ENCODE data around the gene PARL.

Gene PARL

GRCh38 chr3:183845608-183846288 lies 38.9 kb downstream of the PARL start:
- DNase-seq = no peak

DNA sequence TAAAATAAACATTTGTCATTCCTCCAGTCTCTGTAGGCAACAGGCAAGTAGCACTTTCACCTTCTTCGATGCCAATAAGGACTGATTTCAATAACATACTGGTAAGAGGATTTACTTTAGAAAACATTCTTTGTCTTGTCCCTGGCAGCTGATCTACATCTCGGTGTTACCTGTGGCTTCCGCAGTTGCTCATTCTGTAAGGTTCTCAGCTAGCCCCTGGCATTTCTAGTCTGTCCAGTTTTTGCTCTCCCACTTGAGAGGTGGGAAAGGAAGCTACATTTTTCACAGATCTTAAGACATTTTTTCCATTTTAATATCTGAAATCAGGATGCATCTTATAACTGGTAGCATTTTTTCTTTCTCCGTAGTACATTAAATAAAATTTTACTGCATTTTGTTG lies 39.6 kb downstream of the PARL start:
- no peak for DNase-seq

DNA sequence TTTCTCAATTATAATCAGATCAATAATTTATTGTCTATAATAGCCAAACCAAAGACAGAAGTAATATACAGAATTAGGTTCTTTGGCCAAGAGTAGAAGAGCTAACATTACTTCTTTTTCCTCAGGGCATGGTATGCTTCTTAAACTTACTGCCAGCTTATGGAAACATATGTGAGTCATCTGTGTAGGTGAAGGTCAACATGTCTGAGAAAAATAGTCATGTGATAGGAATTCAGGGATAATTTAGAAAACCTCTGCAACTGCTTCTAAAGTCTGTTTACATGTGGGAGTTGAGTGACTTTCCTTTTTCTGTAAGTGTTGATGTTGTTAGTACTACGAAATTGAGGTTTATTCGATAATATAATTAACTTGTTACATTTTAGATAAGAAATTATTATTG lies 40.1 kb downstream of the PARL start:
- no peak for DNase-seq

DNA sequence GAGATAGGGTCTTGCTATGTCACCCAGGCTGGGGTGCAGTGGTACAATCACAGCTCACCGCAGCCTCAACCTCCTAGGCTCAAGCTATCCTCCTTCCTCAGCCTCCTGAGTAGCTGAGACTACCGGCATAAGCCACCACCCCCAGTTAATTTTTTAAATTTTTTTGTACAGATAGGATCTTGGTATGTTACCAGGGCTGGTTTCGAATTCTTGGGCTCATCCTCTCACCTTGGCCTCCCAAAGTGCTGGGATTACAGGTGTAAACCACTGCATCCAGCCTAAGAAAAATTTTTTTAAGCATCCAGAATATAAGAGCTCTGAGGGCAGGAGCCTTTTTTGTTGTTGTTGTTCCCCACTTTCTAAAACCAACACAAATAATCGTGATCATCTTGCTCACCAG lies 44.9 kb downstream of the PARL start:
- no peak for DNase-seq

DNA sequence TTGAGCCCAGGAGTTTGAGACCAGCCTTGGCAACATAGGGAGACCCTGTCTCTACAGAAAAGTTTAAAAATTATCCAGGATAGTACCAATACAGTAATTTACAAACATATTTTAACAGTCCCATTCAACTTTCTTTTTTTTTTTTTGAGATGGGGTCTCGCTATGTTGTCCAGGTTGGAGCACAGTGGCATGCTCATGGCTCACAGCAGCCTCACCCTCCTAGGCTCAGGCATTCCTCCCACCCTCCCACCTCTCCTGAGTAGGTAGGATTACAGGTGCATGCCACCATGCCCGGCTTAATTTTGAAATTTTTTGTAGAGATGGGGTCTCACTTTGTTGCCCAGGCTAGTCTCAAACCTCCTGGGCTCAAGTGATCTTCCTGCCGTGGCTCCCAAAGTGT lies 46.8 kb downstream of the PARL start:
- no peak for DNase-seq

DNA sequence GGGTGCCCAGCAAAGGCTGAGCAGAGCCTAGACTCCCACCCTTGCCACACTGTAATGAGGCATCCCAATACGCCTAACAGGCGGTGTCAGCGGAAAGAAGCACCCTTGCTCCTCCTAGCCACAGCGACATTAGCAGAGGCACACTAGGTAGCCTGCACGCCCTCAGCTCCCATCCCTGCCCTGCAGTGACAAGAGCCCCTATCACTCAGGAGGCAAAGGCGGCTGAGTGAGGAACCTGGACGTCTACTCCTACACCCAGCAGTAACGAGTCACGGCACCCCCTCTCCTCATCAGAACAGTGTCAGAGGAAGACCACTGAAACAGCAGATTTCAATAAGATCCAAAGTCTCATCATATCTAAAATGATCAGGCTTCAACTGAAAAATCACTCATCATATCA lies 47.3 kb downstream of the PARL start:
- no peak for DNase-seq

- no peak for DNase-seq
Measured at GRCh38 chr3:183833516-183833915, 51.2 kb downstream of the PARL start.

- DNase-seq = no peak
Measured at GRCh38 chr3:183830187-183830586, 54.5 kb downstream of the PARL start.

GRCh38 chr3:183829466-183829865 lies 55.2 kb downstream of the PARL start:
- no peak for DNase-seq

DNA sequence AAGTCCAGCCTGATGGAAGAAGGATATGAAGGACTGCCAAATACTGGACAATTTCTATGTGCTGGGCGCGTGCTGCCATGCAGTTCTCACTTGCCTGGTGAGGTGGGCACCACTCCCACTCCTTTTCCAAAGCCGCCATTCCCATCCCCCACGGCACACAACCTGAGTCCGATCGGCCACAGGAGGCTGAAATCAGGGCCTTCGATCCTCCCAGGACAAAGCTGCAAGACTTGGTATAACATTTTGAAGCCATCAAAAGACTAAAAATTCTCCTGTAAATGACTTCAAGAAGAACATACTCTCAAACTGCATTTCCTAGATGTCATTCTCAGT lies 56.2 kb downstream of the PARL start:
- no peak for DNase-seq

GRCh38 chr3:183827809-183828537 lies 56.7 kb downstream of the PARL start:
- no peak for DNase-seq

DNA sequence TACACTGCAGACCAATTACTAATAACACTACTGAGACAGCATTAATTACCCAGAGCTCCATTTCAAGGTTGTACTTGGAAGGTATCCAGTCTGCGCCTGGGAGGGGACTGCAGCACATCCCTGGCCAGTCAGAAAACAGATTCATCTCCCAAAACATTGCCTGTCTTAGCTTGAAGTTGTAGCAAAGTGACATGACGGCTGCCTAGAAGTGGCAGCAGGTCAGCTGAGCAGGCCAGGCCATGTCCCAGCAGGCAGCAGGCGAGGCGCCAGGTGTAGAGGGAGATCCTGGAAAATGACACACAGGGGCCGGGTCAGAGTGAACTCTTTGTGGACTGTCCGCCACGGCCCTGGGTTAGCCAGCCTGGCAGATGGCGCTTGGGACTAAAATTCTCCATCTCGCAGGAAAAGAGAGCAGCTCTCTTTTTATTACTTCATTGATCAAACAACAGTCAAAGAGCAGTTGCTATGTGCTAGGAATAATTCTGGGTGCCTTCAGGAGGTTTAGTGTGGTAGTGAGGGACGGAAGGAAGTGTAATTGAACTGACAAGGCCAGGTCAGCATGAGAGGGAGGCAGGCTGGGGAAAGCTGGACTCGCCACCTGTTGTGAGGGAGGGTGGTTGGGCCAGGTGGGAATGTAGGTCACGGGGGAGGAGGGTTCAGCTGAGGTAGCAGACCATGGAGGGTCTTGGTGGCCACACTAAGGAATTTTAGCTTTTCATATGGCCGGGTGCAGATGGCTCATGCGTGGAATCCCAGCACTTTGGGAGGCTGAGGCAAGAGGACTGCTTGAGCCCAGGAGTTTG lies 58.0 kb downstream of the PARL start:
- DNase-seq = peak; percentile 51

DNA sequence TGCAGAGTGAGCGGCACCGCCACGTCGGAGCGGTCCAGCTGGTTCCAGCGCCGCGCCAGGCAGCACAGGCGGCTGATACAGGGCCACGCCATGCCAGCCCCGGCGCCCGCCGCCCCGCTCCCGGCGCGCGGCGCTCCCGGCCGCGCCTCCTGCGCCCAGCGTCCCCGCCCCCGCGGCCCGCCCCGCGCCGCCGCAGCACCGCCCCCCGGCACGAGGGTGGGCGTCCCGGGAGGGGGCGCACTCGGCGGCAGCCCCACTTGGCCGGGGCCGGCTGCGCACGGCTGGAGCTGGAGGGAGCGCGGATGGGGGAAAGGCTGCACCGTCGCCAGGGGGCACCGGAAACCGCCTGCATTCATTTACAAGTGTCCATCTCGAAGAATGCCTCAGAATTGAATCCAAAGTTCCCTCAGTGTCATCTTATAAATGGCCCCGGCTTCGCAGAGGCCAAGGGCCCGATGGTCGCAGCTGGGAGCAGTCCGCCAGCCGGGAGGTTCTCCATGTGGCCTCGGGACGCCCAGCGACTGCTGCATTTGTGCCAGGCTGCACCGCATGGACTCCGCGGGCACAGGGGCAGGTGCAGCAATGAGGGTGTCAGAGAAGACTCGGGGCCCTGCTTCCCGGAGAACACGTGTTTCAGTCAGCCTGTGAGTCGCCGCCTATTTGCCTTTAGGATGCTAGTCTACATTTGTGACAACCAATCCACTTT lies 59.1 kb downstream of the PARL start, which contains the start of gene MAP6D1:
TSS of gene MAP6D1 (minus strand) at position 122 of the 706 bp plus-strand sequence. CDS start at position 92, 30 bp downstream.
- peak; percentile 78 for DNase-seq

GRCh38 chr3:183824761-183825455 lies 59.8 kb downstream of the PARL start:
- no peak for DNase-seq

DNA sequence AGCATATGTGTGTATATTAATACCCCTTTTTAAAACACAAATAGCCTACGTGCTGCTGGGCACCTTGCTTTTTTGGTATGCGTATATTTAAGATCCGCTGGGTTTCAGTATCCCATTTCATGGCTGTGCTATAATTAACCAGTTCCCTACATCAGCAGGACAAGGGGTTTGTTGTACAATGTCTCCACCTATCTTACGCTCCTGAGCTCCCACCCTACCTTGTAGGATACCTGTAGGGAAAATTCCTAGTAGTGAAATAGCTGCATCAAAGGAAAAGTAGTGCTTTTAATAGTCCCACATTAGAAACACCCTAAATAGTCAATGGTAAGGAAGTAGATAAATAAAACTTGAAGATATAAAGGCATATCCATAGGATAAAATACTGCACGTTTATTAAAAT lies 60.7 kb downstream of the PARL start:
- DNase-seq = peak; percentile 28

GRCh38 chr3:183822631-183823030 lies 62.0 kb downstream of the PARL start:
- no peak for DNase-seq

DNA sequence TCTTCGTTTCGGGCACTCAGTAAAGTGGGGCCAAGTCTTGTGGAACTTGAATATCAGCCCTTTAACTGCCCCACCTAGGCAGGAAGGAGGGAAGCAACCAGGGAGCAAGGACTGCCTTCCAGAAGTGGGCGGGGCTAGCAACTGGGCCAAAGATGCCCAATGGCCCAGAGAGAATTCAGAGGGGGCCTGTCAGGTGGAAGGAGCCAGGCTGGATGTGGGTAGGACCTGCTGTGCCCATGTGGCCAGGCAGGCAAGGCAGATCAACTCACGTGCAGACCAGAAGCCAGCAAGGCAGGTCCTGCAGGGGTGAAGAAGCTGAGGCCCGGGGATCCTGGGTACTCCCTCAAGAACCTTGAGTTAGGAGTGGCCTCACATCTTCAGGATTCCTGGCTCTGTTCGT lies 64.8 kb downstream of the PARL start:
- DNase-seq = no peak

DNA sequence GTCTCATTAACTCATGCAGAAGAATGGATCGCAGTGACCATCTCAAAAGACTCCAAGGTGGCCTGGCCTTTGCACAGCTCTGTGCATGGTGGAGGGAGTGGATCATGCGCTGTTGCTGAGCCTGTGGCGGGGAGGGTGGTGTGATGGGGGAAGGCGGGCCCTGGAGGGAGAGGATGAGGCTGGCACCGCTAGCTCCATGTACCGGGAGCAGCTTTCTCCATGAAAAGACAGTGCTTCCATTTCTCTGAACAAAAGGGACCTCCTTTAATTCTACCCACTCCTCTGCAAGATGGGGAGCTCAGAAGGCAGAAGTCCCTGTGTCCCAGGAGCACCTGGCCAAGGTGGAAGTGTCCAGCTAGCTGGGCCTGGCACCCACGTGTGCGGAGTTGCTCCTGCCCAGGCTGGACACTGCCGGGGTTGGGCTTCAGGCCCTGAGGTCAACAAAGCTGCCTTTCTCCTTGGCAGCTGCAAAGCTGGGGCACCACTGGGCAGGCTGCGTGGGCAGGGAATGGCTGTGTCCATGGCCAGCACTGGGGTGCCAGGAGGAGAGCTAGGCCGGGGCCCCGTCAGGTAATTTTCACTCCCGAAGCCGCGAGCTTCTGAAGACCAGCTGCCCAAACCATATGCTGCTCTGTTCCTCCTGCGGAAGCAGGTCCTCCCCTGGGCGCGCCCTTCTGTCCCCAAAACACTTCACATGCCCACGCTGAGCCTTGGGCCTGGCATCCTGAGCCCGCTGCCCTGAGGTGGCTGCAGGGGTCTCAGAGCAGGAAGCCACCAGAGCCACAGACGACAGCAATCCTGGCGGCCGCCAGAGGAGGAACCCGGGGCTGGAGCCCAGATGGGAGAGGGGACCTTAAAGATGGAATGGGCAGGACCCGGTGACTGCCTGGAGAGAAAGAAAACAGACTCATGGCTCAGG lies 65.7 kb downstream of the PARL start:
- DNase-seq = no peak

DNA sequence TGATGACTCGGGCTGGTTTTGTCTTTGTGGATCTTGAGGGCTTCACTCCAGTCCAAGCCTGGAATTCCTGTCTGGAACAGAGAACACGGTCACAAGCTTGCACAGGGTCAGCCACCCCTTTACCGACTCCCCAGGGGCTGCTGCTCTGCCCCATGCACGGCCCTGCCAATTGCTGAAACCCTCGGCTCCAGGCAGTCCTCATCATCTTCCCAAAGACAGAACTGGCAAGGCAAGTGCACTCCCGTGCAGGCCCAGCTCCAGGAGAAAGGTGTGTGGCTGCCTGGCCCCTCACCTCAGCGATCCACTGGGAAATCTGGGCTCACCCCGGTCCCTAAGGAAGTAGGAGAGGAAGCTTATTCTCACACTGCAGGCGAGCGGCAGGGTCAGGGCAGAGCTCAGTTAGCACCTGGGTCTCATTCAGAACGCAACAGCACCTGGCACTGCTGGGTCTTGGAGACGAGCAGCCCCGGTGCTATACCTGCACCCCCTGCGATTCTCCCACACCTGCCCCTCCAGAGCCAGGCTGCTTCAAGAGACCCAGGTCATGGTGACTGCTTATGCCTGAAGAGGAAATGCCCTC lies 66.5 kb downstream of the PARL start:
- DNase-seq = no peak

DNA sequence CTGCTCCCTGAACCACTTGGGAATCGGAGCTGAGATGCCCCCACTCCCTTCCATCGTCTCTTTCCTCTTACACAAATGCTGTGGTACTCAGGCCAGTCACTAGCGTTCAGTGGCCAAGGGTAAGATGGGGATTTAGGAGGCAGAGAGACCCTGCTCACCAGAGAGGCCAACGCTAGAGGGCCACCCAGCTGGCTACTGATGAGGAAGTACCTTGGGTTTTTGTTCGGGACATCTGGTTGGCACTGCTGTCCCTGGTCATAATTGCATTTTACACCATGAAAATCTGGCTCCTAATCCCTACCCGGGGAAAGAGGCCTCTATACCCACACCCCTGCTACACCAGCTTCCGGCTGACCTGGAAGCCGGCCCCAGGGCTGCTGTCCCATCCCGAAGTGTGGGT lies 67.0 kb downstream of the PARL start:
- no peak for DNase-seq

Data from SHP77 treated with DMSO at 0.1 percent for 48 hours (cell line).